ENCODE data around the gene MYO18A.

DNA sequence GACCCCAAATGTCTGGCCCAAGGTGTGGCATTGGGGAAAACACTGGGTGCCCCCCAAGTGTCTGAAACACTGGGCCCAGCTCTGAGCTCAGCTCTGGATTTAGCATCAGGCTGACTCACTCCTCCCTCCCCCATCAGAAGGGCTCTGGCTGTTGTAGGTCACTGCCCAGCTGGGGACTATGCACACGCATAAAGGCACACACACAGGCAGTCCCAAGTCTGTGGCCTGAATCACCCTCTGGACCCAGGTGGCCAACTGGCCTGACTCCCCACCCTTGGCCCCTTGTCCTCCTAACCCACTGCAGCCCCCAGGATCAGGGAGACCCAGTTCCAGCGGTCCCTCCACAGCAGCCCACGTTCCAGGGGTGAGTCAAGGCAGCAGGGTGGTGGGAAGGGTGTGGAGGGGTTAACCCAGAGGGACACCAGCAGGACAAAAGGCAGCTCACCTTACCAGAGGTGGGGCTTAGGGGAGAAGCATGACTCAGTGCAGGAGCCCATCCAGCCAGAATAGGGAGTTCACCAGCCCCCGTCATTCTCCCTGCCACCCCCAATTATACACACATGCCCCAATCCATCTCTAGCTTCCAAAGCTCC lies 47.0 kb downstream of the MYO18A start:
- TF ChIP-seq, protein P1, sequence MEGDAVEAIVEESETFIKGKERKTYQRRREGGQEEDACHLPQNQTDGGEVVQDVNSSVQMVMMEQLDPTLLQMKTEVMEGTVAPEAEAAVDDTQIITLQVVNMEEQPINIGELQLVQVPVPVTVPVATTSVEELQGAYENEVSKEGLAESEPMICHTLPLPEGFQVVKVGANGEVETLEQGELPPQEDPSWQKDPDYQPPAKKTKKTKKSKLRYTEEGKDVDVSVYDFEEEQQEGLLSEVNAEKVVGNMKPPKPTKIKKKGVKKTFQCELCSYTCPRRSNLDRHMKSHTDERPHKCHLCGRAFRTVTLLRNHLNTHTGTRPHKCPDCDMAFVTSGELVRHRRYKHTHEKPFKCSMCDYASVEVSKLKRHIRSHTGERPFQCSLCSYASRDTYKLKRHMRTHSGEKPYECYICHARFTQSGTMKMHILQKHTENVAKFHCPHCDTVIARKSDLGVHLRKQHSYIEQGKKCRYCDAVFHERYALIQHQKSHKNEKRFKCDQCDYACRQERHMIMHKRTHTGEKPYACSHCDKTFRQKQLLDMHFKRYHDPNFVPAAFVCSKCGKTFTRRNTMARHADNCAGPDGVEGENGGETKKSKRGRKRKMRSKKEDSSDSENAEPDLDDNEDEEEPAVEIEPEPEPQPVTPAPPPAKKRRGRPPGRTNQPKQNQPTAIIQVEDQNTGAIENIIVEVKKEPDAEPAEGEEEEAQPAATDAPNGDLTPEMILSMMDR (IDR thresholded peaks at IDR 0.05): no peak
- no peak for TF ChIP-seq POLR2A (IDR thresholded peaks at IDR 0.05)

Data from uterus (tissue), 2 donors.